ENCODE results near the gene KCNC1. TPM values are rescaled to one million over a fixed set of nuclear protein-coding genes. Genes with fewer than 3 reads are reported as not detected.

The KCNC1 gene
- total RNA-seq: not detected in 2 replicates

DNA sequence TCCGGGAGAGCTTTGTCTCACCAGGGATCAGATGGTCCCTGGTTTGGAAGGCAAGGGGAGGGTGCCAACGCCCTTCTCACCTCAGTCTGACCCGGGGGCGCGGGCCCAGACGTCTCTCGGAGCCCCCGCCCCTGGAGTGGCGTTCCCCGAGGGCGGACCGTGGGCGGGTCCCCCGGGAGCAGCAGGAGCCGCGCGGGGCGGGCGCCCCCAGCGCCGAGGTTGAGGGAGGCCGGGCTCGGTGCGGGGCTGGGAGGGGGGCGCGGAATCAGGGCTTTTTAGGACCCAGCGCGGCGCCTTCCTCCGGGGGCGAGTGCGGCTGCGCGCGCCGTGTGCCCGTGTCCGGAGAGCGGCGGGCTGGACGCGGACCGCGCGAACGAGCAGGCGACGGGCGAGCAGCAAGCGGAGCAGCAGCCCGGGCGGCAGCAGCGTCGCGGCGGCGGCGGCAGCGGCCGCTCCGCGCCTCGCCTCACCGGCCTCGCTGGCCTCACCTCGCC is at the start of gene KCNC1:
Gene KCNC1, plus strand, starts transcription at position 364 of the 494 bp plus-strand sequence. CDS start 1,222 bp downstream, outside the sequence.
- intact Hi-C loops (cut with micrococcal nuclease): loop anchor here (5.0 to 10.0 kb wide), 2 partner anchors 137 to 370 kb away; partner anchors contain the start of gene SAAL1

DNA sequence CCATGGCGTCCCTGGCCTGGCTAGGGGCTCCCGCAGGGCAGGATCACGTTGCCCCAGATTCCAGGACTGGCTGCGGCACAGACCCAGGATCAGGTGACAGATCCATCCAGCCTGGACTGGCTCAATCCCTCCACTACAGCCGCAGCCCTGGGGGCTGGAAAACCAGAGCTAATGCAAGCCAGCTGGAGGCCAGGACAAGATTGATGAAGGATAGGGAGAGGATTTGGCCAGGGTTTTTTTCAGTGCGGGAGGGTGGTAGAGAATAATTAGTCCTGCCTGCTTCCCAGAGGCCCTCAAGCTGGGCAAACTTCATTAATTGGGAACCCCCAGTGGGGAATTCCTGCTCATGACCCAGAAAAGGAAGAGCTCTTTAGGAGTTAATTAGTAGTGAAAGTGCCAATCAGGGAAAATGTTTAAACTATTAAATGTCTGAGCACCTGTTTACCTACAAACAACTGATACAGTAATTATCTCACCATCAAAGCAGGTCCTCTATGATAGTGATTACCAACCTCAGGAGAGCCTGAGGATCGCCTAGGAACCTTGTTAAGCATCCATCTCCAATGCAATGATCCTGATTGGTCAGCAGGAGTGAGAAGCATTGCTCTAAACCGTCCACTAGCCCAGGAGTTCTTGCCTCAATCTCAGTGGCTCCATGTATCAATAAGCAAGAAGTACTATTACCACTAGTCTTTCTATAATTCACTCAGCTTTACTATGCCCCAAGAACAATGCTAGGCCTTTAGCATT is 48.2 kb upstream of the KCNC1 start:
- intact Hi-C loops (cut with micrococcal nuclease): no loop called here

DNA sequence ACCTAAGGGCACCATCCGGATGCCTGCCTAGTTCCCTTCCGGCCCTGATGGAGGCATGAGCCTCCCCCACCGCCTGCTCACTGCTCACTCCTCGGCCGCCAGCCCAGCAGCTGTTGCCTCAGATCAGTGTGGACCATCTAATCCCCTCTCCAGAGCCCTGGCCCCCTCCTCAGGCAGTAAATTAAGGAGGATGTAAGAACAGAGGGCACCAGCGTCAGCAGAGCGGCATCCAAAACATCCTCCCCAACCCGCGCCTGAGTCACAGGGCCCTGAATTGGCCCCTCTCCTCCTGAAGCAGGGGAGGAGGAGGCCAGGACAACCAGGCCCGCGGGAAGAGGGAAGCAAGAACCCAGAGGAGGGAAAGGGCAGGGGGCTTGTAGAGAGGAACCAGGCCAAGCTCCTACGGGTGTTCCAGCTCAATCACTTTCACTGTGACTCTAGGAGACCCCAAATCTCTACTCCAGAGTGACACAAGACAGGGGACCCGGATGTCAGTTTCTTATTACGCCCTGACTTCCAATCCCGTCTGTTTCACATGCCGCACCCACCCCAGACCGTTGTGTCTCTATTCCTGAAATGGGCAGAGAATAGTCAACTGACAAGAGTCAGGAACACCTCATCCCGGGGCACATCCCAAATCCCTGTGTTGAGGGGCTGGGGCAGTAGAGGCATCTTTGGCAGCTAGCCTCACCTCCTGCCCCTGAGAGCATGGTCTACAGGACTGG is 46.5 kb upstream of the KCNC1 start:
- intact Hi-C loops (cut with micrococcal nuclease): no loop called here

DNA sequence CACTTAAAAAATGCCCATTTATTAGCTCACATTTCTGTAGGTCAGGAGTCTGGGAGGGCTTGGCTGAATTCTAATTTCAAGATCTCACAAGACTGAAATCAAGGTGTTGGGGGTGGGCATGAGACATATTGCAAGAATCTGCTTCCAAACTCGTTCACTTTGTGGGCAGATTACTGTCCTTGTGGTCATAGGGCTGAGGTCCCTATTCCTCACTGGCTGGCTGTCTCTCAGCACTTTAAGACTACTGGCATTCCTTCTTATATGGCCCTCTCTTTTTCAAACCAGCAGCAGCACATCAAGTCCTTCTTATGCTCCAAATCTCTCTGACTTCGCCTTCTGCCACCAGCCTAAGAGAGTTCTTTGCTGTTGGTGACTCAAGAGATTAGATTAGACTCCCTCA is 43.0 kb upstream of the KCNC1 start:
- intact Hi-C loops (cut with micrococcal nuclease): no loop called here

DNA sequence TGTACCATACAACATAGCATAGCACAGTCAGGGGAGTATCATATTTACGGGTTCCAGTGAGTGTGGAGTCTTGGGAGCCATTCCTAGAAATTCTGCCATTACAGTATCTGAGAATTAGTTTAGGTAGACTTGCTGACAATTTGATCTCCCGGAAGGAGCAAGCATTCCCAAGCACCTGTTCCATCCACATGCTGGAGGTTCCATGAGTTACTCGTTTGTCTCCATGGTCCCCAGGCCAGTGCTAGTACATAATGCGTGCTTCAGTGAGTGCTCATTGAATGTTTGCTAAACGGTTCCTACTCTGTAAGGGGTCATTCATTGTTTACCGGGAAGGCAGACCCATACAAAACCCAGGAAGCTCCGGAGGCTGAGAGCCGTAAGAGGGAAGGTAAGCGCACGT is 42.6 kb upstream of the KCNC1 start:
- intact Hi-C loops (cut with micrococcal nuclease): no loop called here

DNA sequence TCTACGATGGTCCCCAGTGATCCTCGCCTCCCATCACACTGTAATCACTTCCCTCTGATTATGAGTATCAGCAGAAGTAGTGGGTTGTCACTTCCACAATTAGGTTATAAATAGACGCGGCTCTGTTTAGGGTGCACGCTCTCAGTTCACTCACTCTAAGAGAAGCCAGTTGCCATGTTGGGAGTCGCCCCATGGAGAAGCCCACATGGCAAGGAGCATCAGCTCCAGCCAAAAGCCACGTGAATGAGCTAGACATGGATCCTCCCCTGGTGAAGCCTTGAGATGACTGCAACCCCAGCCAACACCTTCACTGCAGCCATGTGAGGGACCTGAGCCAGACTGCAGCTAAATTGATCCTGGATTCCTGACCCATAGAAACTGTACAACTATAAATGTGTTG is 41.6 kb upstream of the KCNC1 start:
- intact Hi-C loops (cut with micrococcal nuclease): no loop called here

DNA sequence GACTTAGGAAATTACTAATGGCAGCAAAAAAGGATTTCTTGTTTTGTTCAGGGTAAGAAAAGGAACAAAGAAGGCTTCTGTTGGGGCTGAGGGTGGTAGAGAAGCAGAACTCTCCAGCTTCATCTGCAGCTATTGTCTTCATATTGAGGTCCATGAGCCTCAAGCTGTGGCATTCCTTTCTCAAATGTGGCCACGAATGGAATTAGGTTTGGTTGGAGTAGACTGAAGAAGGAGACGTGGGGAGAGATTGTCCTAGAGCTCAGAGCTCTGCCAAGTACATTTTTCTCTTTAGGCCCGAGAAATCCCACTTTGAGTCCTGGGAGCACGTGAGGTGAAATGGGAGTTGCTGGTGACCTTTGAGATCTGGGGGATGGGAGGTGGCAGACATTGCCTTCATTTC is 41.0 kb upstream of the KCNC1 start:
- intact Hi-C loops (cut with micrococcal nuclease): no loop called here

DNA sequence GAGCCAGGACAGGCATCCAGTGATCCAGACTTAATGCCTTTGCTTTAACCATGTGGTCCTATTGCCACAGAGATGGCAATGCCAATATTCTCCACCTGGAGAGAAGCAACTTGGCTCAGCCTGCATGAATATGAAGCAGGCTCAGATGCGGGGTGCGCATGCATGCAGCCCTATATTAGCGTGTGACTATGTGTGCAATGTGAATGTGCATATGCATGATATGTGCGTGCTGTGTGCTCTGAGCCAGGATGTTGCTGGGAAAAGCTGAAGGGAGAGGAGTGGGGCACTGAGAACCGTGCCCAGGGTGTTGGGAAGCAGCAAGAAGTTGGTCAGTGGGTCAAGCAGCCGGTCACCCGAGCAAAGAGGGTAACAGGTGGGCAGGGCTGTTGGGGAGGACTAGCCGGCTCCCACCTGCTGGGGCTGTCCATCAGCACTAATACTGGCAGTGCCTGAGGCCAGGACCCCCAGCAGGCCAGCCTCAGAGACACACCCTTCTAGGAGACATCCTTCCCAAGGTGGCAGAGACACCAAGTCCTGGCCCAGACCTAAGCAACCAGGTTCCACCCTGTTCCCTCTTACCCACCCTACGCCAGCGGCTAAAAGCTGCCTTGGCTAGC is 40.0 kb upstream of the KCNC1 start:
- intact Hi-C loops (cut with micrococcal nuclease): no loop called here

DNA sequence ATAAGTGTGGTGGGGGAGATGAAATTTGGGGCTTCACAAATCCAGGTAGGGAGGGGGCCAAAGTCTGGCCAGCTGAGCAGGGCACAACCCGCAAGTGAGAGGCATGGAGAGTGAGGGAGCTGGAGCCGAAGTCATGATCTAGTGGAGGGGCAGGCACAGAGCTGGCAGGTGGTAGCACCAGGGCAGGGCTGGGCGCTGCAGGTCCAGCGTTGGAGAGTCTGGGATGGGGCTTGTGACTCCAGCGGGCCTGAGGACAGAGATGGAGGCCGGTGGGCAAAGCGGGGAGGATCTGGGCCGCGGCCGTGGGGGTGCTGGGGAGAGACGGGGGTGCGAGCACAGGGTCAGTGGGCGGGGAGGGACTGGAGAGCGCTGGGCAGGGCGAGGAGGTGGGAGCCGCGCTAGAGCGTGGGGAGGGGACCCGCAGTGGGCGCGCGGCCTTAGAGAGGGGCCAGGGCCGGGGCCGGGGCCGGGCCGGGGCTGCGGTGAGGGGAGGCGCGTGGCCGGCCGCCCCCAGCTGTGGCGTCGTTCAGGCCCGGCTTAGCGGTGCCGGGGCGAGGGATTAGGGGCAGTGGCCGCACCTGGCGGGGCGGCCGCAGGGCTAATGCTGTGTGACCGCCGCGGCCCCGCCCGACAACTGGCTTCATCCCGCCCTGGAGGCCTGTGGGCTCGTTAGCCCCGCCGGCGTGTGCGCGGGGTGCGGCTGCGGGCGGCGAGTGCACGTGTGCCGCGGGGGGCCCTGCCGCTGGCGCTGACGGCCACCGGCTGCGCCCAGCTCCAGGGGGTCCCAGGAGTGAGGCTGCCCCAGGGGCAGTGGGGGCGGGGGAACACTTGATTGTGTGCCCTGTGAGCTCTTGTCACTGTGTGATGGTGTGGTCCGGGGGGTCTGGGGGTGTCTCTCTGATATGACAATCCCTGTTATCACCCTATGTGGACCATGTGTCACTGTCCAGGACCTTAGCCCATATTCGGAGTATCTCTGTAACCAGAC is 38.8 kb upstream of the KCNC1 start:
- intact Hi-C loops (cut with micrococcal nuclease): no loop called here

DNA sequence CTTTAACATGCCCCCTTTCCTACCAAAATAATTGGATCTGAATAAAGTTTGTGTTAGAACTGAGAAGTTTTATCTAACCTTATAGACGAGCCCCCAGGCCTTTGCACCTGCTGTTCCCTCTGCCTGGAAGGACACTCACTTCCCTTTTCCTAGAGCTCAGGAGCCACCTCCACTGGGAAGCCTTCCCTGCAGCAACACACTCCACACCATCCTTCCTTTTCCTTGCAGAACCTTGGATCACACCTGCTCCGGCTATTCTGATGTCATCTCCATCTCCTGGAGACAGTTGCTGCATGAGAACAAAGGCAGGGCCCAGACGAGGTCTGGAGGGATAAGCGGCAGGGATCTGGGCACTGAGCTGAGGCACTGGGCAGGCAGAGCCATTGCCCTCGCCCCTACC is 37.8 kb upstream of the KCNC1 start:
- intact Hi-C loops (cut with micrococcal nuclease): no loop called here

DNA sequence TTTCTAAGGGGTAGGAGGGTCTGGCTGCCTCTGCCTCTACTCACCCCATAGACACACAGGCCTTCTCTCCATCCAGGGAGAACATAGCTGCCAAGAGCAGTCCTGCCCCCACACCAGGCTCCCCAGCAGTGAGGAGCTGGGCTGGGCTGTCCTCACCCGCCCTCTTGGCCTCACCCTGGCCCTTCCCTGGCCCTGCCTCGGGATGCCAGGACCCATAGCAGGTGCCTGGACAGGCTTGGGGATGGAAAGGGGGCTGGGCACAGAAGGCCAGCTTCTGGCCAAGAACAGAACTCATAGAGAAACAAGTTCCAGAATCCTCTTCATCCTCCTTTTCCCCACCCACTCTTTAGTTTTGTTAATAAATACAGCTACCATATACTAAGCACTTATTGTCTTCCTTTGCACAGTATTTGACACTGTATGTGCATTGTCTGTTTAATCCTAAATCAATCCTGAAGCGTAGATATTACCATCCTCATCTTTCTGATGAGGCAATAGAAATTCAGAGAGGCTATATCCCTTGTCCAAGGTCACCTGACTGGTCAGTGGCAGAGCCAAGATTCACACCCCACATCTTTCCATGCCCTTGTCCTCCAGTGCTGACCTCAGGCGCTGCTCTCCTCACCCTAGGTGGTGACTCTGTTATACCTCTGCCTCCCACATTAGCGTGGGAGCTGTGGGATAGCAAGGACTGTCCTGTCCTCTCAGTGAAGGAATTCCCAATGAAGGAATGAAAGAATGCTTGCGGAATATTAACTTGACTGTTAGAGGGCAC is 37.2 kb upstream of the KCNC1 start:
- intact Hi-C loops (cut with micrococcal nuclease): no loop called here

DNA sequence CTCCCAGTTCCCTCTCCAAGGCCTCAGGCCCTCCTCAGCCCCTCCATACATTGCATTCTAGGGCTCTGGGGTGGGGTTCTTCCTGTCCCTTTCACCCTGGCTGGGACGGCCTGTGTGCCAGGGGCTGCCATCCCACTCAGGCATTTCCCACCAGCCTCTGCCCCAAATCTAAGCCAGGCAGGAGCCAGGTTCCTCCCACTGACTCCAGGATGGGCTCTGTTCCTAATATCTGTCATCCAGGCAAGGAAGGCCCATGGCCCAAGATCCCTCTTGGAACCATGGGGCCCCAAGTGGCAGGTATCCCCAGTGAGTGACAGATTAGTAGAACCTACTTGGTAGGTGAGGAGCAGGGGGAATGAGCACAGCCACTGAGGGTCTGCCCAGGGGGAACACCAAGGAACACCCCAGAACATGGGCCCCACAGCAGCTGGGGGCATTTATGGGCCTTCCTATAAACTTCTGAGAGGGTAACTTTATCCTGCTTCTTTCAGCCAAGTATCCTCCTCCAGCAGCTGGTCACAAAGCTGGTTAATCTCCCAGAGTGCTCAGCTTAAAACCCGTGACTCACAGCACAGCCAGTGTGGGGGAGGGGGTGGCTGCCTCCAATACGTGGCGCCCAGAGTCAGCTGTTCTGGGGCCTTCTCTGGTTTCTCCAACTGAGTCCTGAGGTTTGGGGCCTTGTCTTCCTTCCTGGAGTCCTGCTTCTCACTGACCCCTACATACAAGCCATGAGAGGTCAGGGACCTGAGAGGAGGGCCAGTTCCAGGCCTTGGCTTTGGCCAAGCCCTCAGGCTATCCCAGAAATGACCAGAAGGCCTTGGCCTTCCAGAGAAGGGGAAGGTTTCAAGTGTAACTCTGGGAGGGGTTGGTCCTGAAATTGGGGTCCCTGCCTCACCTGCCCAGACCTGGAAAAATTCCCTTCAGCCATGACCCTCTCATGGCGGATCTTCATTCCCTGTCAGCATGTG is 35.1 kb upstream of the KCNC1 start:
- intact Hi-C loops (cut with micrococcal nuclease): no loop called here

DNA sequence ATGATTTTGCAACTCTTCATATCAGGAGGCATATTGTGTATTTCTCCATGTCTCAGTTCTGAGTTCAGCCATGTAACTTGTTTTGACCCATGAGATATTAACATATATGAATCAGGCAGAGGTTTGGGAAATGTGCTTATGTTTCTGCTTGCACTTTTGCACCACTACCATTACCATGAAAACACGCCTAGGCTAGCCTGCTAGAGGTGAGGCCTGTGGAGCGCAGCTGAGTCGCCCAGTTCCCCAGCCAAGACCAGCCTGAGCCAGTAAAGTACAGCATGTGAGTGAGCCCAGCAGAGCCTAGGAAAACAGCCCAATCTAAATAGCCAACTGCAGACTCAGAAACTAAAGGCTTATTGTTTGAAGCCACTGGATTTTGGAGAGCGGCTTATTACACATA is 33.6 kb upstream of the KCNC1 start:
- intact Hi-C loops (cut with micrococcal nuclease): no loop called here

DNA sequence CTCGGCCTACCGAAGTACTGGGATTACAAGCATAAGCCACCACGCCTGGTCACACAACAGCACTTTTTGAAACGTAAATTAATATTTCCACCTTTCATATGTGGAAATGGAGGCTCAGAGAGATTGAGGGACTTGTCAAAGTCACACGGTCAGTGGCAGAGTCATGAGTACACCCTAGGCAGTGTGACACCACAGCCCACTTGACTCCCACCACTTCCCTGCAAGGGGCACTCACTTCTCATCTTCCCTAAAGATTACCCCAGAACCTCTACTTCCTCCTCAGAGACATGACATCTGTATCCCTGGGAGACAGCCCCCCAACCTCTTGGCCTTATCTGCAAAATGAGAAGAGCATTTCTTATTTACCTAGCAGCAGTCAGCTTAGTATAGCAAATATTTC is 31.7 kb upstream of the KCNC1 start:
- intact Hi-C loops (cut with micrococcal nuclease): no loop called here

DNA sequence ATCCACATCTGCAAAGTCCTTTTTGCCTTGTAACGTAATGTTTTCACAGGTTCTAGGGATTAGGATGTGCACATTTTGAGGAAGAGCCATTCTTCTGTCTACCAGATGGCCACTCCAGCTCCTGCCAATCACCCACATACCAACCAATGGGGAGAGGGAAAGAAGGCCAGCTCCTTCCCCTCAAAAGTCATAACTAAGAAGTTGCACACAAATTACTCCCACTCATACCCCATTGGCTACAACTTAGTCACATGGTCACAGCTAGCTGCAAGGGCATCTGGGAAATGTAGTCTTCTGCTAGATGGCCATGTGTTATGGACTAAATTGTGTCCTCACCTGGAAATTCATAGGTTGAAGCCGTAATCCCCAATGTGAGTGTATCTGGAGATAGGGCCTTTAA is 30.6 kb upstream of the KCNC1 start:
- intact Hi-C loops (cut with micrococcal nuclease): no loop called here

DNA sequence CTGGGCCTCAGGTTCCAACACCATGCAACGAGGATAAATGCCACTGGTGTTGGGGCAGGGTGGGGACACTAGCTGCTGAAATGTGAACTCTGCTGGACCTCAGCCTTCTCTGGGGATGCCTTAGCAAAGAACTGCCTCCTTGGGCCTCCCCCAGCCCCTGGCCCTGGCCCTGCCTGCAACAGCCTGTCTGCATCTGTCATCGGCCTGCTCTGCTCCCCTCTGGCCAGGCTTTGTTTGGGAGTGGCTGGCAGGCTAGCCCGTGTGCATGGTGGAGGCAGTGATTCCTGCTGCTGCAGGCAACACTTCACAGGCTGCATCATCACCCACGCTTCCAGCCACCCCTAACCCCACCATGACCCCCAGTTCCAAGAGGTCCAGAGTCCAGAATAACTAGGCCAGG is 26.8 kb upstream of the KCNC1 start:
- intact Hi-C loops (cut with micrococcal nuclease): no loop called here

DNA sequence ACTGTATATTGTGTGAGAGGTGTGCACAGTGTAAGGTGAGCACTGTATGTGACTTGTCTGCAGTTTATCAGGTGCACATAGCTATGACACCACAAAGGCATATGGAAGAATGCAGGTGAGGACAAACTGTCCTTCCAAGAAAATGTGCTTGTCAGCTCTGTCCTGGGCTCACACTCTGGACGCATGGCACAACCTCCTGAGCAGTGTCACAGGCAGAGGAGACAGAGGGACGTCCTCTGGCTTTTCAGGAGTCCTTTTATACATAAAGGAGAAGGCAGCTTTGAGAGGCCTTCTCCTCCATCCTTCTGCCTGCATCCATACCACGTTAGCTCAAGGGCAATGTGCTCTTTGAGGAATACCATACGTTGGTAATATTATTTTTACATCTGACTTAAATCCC is 22.7 kb upstream of the KCNC1 start:
- intact Hi-C loops (cut with micrococcal nuclease): no loop called here

DNA sequence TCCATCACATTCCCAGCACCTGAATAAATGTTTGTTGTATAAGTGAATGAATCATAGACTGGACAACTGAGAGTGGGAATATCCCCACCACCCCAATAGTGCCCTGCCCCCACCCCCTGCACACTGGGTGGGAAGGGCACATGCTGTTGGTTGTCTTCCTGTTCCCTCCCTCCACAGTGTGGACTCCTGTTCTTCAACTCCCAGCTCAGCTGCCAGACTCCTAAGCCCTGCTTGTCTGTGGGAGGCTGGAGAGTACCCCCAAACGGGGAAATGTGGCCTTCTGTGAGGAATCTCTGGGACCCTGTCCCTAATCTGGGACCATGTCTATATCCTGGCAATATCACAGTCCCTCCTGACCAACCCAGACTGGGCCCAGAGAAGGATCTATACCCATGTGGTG is 20.7 kb upstream of the KCNC1 start:
- intact Hi-C loops (cut with micrococcal nuclease): no loop called here

DNA sequence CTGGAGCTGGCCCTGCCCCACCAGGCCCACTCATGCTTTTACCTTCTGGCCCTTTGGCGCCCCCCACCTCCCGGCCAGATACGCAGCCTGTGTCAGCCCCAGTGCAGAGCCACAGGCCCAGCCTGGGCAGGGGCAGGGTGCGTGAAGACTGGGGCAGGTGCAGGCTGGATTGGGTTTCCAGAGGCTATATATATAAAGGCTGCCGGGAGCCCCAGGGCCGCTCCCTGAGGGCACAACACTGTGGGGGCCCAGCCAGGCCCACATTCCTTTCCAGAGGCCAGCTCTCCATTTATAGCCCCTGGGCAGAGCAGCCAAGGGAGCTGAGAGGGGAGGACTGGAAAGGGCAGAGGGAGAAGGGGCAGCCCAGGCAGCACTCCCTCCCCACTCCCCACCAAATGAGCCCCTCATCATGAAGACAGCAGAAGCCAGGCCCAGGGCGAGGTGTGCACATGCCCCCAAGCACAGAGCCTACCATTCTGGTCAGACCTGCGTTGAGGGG is 20.2 kb upstream of the KCNC1 start:
- intact Hi-C loops (cut with micrococcal nuclease): no loop called here
